Measurements from ENCODE around the gene VSTM2L.

DNA sequence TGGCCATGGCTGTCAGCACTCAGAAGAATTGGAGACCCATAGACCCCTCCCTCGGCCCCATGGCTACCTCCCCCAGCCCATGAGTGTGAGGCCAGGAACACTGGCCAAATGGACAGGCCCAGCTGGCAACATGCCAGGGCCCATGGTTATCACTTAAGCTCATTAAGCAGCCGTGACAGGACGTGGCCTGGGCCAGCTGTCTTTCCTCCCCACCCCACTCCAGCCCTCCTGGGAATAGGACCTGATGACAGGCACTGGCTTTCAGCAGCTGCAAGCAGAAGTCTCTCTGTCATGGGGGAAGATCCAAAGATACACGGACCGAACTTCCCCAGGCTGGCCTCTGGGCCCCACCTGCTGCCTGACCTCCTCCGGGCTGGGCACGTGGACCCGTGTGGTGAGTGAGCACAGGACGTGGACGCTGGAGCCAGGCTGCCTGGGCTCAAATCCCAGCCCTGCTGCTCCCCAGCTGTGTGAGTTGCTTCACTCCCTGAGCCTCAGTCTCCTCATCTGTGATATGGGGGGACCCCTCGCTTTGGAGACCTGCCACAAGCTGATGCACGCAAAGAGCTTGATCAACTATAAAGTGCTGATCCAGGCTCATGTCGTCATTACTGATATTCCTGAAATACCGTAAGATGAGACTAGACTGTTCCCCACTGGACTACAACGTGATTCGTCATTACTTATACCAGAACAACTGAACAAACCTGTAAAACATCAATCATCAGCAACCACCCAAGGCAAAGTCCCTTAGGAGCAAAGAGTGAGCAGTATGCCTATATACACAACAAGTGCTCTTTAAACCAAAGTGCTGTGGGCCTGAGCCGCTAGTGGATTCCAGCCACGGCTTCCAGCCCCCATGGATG, 22.0 kb upstream of the VSTM2L start:
- TF ChIP-seq, protein P1, sequence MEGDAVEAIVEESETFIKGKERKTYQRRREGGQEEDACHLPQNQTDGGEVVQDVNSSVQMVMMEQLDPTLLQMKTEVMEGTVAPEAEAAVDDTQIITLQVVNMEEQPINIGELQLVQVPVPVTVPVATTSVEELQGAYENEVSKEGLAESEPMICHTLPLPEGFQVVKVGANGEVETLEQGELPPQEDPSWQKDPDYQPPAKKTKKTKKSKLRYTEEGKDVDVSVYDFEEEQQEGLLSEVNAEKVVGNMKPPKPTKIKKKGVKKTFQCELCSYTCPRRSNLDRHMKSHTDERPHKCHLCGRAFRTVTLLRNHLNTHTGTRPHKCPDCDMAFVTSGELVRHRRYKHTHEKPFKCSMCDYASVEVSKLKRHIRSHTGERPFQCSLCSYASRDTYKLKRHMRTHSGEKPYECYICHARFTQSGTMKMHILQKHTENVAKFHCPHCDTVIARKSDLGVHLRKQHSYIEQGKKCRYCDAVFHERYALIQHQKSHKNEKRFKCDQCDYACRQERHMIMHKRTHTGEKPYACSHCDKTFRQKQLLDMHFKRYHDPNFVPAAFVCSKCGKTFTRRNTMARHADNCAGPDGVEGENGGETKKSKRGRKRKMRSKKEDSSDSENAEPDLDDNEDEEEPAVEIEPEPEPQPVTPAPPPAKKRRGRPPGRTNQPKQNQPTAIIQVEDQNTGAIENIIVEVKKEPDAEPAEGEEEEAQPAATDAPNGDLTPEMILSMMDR (IDR thresholded peaks at IDR 0.05): no peak
- TF ChIP-seq POLR2AphosphoS5 (IDR thresholded peaks at IDR 0.05; ENCODE audit: insufficient read depth in 1 of 2, low read depth in 1 of 2) (no peak), POLR2A (IDR thresholded peaks at IDR 0.05) (no peak)

All from vagina (tissue), 2 donors.